ENCODE data around the gene TNFSF12. TPM values are rescaled to one million over a fixed set of nuclear protein-coding genes. Genes with fewer than 3 reads are reported as not detected.

Gene TNFSF12, protein sequence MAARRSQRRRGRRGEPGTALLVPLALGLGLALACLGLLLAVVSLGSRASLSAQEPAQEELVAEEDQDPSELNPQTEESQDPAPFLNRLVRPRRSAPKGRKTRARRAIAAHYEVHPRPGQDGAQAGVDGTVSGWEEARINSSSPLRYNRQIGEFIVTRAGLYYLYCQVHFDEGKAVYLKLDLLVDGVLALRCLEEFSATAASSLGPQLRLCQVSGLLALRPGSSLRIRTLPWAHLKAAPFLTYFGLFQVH
- not detected in 2 replicates for total RNA-seq (2022)
- percentile 36 among the genes with signal in this experiment for Bru-seq, nascent RNA
- BruChase-seq, experiment 1, labeled RNA remaining after a 2-hour chase, result percentile 28 among the genes with signal in this experiment
- percentile 16 among the genes with signal in this experiment for BruChase-seq, experiment 2, labeled RNA remaining after a 6-hour chase
- long read RNA-seq, result 0 reads

DNA sequence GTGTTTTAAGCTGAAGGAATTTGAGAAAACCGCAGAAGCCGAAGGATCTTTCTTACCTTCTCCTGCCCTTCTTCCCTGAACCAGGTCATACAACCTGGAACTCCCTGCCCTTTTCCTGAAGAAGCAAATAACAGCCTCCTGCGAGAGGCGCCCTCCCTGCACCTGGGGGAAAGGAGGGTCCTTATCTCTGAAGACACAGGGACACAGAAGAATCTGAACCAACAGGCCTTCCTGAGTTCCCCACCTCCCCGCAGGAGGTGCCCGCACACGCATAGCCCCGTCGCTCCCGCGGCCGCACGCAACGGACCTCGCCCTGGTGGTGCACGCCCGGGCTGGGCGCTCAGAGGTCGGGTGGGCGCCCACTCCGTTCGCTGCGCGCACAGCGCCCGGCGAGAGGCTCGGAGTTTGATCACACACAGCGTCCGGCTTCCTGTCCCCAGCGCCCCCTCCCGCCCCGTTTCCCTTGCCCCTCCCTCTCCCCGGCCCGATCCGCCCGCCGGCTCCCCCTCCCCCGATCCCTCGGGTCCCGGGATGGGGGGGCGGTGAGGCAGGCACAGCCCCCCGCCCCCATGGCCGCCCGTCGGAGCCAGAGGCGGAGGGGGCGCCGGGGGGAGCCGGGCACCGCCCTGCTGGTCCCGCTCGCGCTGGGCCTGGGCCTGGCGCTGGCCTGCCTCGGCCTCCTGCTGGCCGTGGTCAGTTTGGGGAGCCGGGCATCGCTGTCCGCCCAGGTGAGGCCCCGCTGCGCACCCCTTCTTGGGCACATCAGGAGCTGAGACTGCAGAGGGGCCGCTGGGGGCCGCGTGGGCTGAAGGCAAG is at the start of gene TNFSF12:
Gene TNFSF12 (plus strand): TSS at position 474 of the 816 bp plus-strand sequence. CDS start 96 bp downstream, at position 570.
- peaks cover 10% of the 10 kb centered on the region for H3K4me1 Mint-ChIP-seq (ENCODE audit: low read depth, unreplicated experiment)
- H3K4me1 ChIP-seq, result peaks cover 4% of the 10 kb centered on the region; the same call in 1 of the 2 replicates
- CTCF ChIA-PET, result no interaction called here
- H3K9me3 Mint-ChIP-seq (ENCODE audit: unreplicated experiment), result no peaks in the 10 kb centered on the region
- no peaks in the 10 kb centered on the region for H3K27me3 ChIP-seq (replicated peaks; ENCODE audit: control insufficient read depth, insufficient read depth, low read length)
- intact Hi-C loops (cut with micrococcal nuclease; ENCODE audit: unreplicated experiment), result no loop called here
- no peak for TF ChIP-seq CTCF (IDR thresholded peaks at IDR 0.05; ENCODE audit: insufficient read depth in 1 of 2, low read depth in 1 of 2, low read length in 1 of 2, severe bottlenecking in 1 of 2, unreplicated experiment in 1 of 2)
- no peaks in the 10 kb centered on the region for H3K9me3 ChIP-seq
- H3K36me3 Mint-ChIP-seq (ENCODE audit: insufficient read depth, unreplicated experiment), result peaks cover 5% of the 10 kb centered on the region
- H3K36me3 ChIP-seq (ENCODE audit: control insufficient read depth, insufficient read depth, low read length), result no peaks in the 10 kb centered on the region
- no peak within 1 kb of the TSS for H3K27ac Mint-ChIP-seq (ENCODE audit: unreplicated experiment)
- POLR2A ChIA-PET, result interaction anchor here (0.6 kb wide), 1 partner anchor 13 kb away, joined by 3 read pairs; no protein-coding TSS in a partner anchor
- H3K27me3 Mint-ChIP-seq (ENCODE audit: insufficient read depth, unreplicated experiment), result no peaks in the 10 kb centered on the region
- no peak within 1 kb of the TSS for H3K4me3 Mint-ChIP-seq (ENCODE audit: unreplicated experiment)
- DNase-seq, result no peak
- no peak within 1 kb of the TSS for H3K4me3 ChIP-seq (ENCODE audit: low read depth, low read length)
- BruUV-seq (replicated peaks), result no TSS peak

DNA sequence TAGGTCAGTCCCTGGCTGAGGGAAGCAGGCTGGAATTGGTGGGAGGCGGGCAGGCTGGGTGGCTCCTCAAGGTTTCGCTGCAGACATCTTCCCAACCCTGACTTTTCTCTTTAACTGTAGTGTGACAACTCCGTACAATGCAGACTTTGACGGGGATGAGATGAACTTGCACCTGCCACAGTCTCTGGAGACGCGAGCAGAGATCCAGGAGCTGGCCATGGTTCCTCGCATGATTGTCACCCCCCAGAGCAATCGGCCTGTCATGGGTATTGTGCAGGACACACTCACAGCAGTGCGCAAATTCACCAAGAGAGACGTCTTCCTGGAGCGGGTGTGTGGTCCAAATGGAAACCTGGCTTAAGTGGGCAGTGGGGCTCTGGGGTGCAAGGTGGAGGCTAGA is 49.7 kb upstream of the TNFSF12 start:
- H3K36me3 Mint-ChIP-seq (ENCODE audit: insufficient read depth, unreplicated experiment), result peaks cover 70% of the 10 kb centered on the region
- no peak overlapping the region for H3K27ac Mint-ChIP-seq (ENCODE audit: unreplicated experiment)
- BruUV-seq (replicated peaks), result no TSS peak
- Histone ChIP-seq H3K4me3 (ENCODE audit: low read depth, low read length) (no peak overlapping the region), H3K27me3 (replicated peaks; ENCODE audit: control insufficient read depth, insufficient read depth, low read length) (no peaks in the 10 kb centered on the region), H3K9me3 (no peaks in the 10 kb centered on the region), H3K36me3 (ENCODE audit: control insufficient read depth, insufficient read depth, low read length) (no peaks in the 10 kb centered on the region; the same call in none of the 2 replicates), H3K4me1 (no peaks in the 10 kb centered on the region)
- H3K4me3 Mint-ChIP-seq (ENCODE audit: unreplicated experiment), result no peak overlapping the region
- H3K4me1 Mint-ChIP-seq (ENCODE audit: low read depth, unreplicated experiment), result no peaks in the 10 kb centered on the region
- no peak for DNase-seq
- no peaks in the 10 kb centered on the region for H3K9me3 Mint-ChIP-seq (ENCODE audit: unreplicated experiment)
- CTCF ChIA-PET, result no interaction called here
- no peaks in the 10 kb centered on the region for H3K27me3 Mint-ChIP-seq (ENCODE audit: insufficient read depth, unreplicated experiment)
- POLR2A ChIA-PET, result interaction anchor here (0.5 kb wide), 1 partner anchor 237 kb away, joined by 4 read pairs; no protein-coding TSS in a partner anchor
- no peak for TF ChIP-seq CTCF (IDR thresholded peaks at IDR 0.05; ENCODE audit: insufficient read depth in 1 of 2, low read depth in 1 of 2, low read length in 1 of 2, severe bottlenecking in 1 of 2, unreplicated experiment in 1 of 2)
- intact Hi-C loops (cut with micrococcal nuclease; ENCODE audit: unreplicated experiment), result no loop called here

DNA sequence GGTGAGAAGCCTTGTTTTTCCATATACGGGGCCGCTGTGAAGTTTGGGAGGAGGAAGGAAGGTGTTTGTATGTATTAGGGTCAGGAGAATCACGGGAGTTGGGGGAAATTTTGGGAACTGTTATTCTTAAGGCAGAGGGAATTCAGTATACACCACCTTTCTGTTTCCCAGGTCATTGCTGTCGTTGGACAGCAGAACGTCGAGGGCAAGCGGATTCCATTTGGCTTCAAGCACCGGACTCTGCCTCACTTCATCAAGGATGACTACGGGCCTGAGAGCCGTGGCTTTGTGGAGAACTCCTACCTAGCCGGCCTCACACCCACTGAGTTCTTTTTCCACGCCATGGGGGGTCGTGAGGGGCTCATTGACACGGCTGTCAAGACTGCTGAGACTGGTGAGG is 47.1 kb upstream of the TNFSF12 start:
- BruUV-seq (replicated peaks), result no TSS peak
- TF ChIP-seq CTCF (IDR thresholded peaks at IDR 0.05; ENCODE audit: insufficient read depth in 1 of 2, low read depth in 1 of 2, low read length in 1 of 2, severe bottlenecking in 1 of 2, unreplicated experiment in 1 of 2), result no peak
- Mint-ChIP-seq H3K4me1 (ENCODE audit: low read depth, unreplicated experiment) (no peaks in the 10 kb centered on the region), H3K36me3 (ENCODE audit: insufficient read depth, unreplicated experiment) (peaks cover 77% of the 10 kb centered on the region), H3K27ac (ENCODE audit: unreplicated experiment) (no peak overlapping the region), H3K4me3 (ENCODE audit: unreplicated experiment) (no peak overlapping the region), H3K9me3 (ENCODE audit: unreplicated experiment) (no peaks in the 10 kb centered on the region), H3K27me3 (ENCODE audit: insufficient read depth, unreplicated experiment) (no peaks in the 10 kb centered on the region)
- Histone ChIP-seq H3K9me3 (no peaks in the 10 kb centered on the region), H3K36me3 (ENCODE audit: control insufficient read depth, insufficient read depth, low read length) (no peaks in the 10 kb centered on the region; the same call in none of the 2 replicates), H3K27me3 (replicated peaks; ENCODE audit: control insufficient read depth, insufficient read depth, low read length) (no peaks in the 10 kb centered on the region), H3K4me3 (ENCODE audit: low read depth, low read length) (no peak overlapping the region), H3K4me1 (no peaks in the 10 kb centered on the region)
- ChIA-PET POLR2A (no interaction called here), CTCF (interaction anchor here (1.3 kb wide), 1 partner anchor 62 kb away, joined by 8 read pairs; the partner anchor contains the start of gene FGF11)
- intact Hi-C loops (cut with micrococcal nuclease; ENCODE audit: unreplicated experiment), result no loop called here
- no peak for DNase-seq

Data from Caco-2 (cell line).